H1 (cell line): ENCODE results near the gene DOLK. TPM values are rescaled to one million over a fixed set of nuclear protein-coding genes. Genes with fewer than 3 reads are reported as not detected.

Experiments used
- CTCF ChIA-PET: fragments of 300-600 bp; sonication (Branson Sonifier 250); formaldehyde crosslinking; loops from one replicate; lab custom pipeline; 2021; ENCODE audit not compliant: partially characterized antibody; lab: Charles Lee
- POLR2A ChIA-PET: fragments of 300-600 bp; sonication (Branson Sonifier 250); formaldehyde crosslinking; loops from one replicate; lab custom pipeline; 2021; ENCODE audit warnings: inconsistent platforms; ENCODE audit not compliant: partially characterized antibody; lab: Charles Lee
- DNase-seq, 2 experiments: peaks; one replicate each; pipeline versions ENCODE4 v3.0.0 to v3.0.0-alpha.2; 2010 to 2022; ENCODE audit warnings: low spot score in 2 of 2, low read depth in 1 of 2, mixed read lengths in 1 of 2
- FAIRE-seq: peaks from 2 replicates; lab custom pipeline; 2011; peaks lifted over from hg19 to GRCh38; lab: Jason Lieb, UNC
- H2AFZ ChIP-seq: 2 replicates; pipeline ENCODE4 v1.8.1; 2012; ENCODE audit warnings: low read length, inconsistent platforms
- H2AK5ac ChIP-seq: 2 replicates; pipeline ENCODE4 v1.6.1; 2013; ENCODE audit warnings: low read depth, low read length
- H2BK120ac ChIP-seq: replicated peaks from 2 replicates; pipeline ENCODE3; 2013; ENCODE audit warnings: low read depth, low read length, inconsistent platforms
- H2BK12ac ChIP-seq: 2 replicates; pipeline ENCODE4 v1.6.1; 2013; ENCODE audit warnings: low read depth, low read length
- H2BK15ac ChIP-seq: 2 replicates; pipeline ENCODE4 v1.6.1; 2013; ENCODE audit warnings: low read length
- H2BK20ac ChIP-seq: 2 replicates; pipeline ENCODE4 v1.6.1; 2013; ENCODE audit warnings: low read length
- H2BK5ac ChIP-seq: 2 replicates; pipeline ENCODE4 v1.6.1; 2013; ENCODE audit warnings: low read depth, low read length
- H3K14ac ChIP-seq: 2 replicates; pipeline ENCODE4 v1.6.1; 2013; ENCODE audit warnings: inconsistent platforms; ENCODE audit not compliant: insufficient read length
- H3K18ac ChIP-seq: 2 replicates; pipeline ENCODE4 v1.6.1; 2013; ENCODE audit warnings: low read length; ENCODE audit errors: extremely low read depth
- H3K23ac ChIP-seq: 2 replicates; pipeline ENCODE4 v1.6.1; 2013; ENCODE audit warnings: inconsistent platforms; ENCODE audit not compliant: insufficient read length
- H3K23me2 ChIP-seq: 2 replicates; pipeline ENCODE4 v1.6.1; 2013; ENCODE audit warnings: low read depth, low read length
- H3K27ac ChIP-seq: 2 replicates; pipeline ENCODE4 v1.6.1; 2011; ENCODE audit warnings: low read depth, low read length, inconsistent platforms
- H3K27me3 ChIP-seq, 4 experiments: replicated peaks in 1 of 4; 1 replicate in 1 of 4; 2 replicates in 3 of 4; pipeline versions ENCODE4 v1.6.1 to v1.8.1; 2011 to 2013; ENCODE audit warnings: low read length in 3 of 4, mild to moderate bottlenecking in 3 of 4, inconsistent platforms in 2 of 4, mixed read lengths in 2 of 4, moderate library complexity in 1 of 4; ENCODE audit not compliant: control insufficient read depth in 3 of 4, insufficient read depth in 3 of 4; ENCODE audit errors: extremely low read depth in 1 of 4
- H3K36me3 ChIP-seq, 4 experiments: 2 replicates each; pipeline versions ENCODE4 v1.6.1 to v1.8.1; 2011 to 2013; ENCODE audit warnings: mild to moderate bottlenecking in 4 of 4, low read length in 3 of 4, moderate library complexity in 2 of 4, control low read depth in 1 of 4, inconsistent platforms in 1 of 4; ENCODE audit not compliant: insufficient read depth in 4 of 4, control insufficient read depth in 2 of 4
- H3K4ac ChIP-seq: replicated peaks from 2 replicates; pipeline ENCODE3; 2013; ENCODE audit warnings: low read length, low read depth, mixed read lengths, inconsistent platforms; ENCODE audit not compliant: insufficient read length
- H3K4me1 ChIP-seq, 4 experiments: replicated peaks in 1 of 4; 1 replicate in 1 of 4; 2 replicates in 3 of 4; pipeline versions ENCODE4 v1.6.1 to v1.8.1; 2011 to 2013; ENCODE audit warnings: low read length in 3 of 4, inconsistent platforms in 2 of 4, mixed read lengths in 1 of 4; ENCODE audit not compliant: insufficient read depth in 4 of 4, control insufficient read depth in 3 of 4
- H3K4me2 ChIP-seq, 2 experiments: 2 replicates each; pipeline versions ENCODE4 v1.6.1 to v1.8.1; 2011 to 2013; ENCODE audit warnings: low read depth in 2 of 2, low read length in 2 of 2, control low read depth in 1 of 2, inconsistent platforms in 1 of 2, mild to moderate bottlenecking in 1 of 2; ENCODE audit not compliant: insufficient read depth in 1 of 2
- H3K4me3 ChIP-seq, 4 experiments: fragments of 200-600, 300-600 bp in 1 of 4; sonication (generic), shearing (Covaris generic), sonication (Bioruptor Twin) in 1 of 4; 2 replicates each; pipeline versions ENCODE4 v1.5.1 to v1.8.1; 2011 to 2016; ENCODE audit warnings: low read length in 4 of 4, low read depth in 3 of 4, control low read depth in 2 of 4, inconsistent platforms in 2 of 4, mild to moderate bottlenecking in 2 of 4, mixed read lengths in 1 of 4, moderate library complexity in 1 of 4; ENCODE audit not compliant: insufficient read depth in 2 of 4; ENCODE audit errors: extremely low read depth in 1 of 4
- H3K56ac ChIP-seq: replicated peaks from 2 replicates; pipeline ENCODE3; 2013; ENCODE audit warnings: low read depth, mild to moderate bottlenecking, mixed read lengths, low read length, inconsistent platforms; ENCODE audit not compliant: insufficient read length
- H3K79me1 ChIP-seq: 2 replicates; pipeline ENCODE4 v1.6.1; 2013; ENCODE audit warnings: low read depth, low read length, control low read depth
- H3K79me2 ChIP-seq, 2 experiments: 2 replicates each; pipeline versions ENCODE4 v1.6.1 to v1.8.1; 2012 to 2013; ENCODE audit warnings: low read length in 2 of 2, mild to moderate bottlenecking in 2 of 2, inconsistent platforms in 1 of 2; ENCODE audit not compliant: insufficient read depth in 2 of 2, control insufficient read depth in 1 of 2
- H3K9ac ChIP-seq, 4 experiments: replicated peaks in 1 of 4; 1 replicate in 1 of 4; 2 replicates in 3 of 4; pipeline versions ENCODE4 v1.6.1 to v1.8.1; 2011 to 2013; ENCODE audit warnings: low read depth in 3 of 4, low read length in 3 of 4, control low read depth in 2 of 4, mild to moderate bottlenecking in 2 of 4, moderate library complexity in 2 of 4, inconsistent platforms in 1 of 4; ENCODE audit errors: extremely low read depth in 1 of 4
- H3K9me3 ChIP-seq, 2 experiments: 2 replicates each; pipeline versions ENCODE4 v1.6.1 to v1.8.1; 2012 to 2013; ENCODE audit warnings: mild to moderate bottlenecking in 2 of 2, moderate library complexity in 2 of 2, control low read depth in 1 of 2, inconsistent platforms in 1 of 2, low read depth in 1 of 2, low read length in 1 of 2, mixed read lengths in 1 of 2; ENCODE audit not compliant: insufficient read depth in 2 of 2
- H4K20me1 ChIP-seq, 2 experiments: replicated peaks in 1 of 2; 2 replicates each; pipeline versions ENCODE3 to v1.8.1; 2011 to 2013; ENCODE audit warnings: inconsistent platforms in 2 of 2, low read length in 2 of 2, mild to moderate bottlenecking in 1 of 2; ENCODE audit not compliant: insufficient read depth in 2 of 2, control insufficient read depth in 1 of 2
- H4K5ac ChIP-seq: 2 replicates; pipeline ENCODE4 v1.6.1; 2013; ENCODE audit warnings: low read length, low read depth, mixed read lengths, inconsistent platforms; ENCODE audit not compliant: insufficient read length
- H4K8ac ChIP-seq: 2 replicates; pipeline ENCODE4 v1.8.0; 2013; ENCODE audit warnings: mild to moderate bottlenecking, moderate library complexity, low read length, inconsistent platforms; ENCODE audit not compliant: insufficient read depth; ENCODE audit errors: extremely low read depth
- H4K91ac ChIP-seq: replicated peaks from 2 replicates; pipeline ENCODE3; 2013; ENCODE audit warnings: low read length, mixed read lengths, inconsistent platforms; ENCODE audit not compliant: insufficient read length
- BCL11A ChIP-seq, 2 experiments: IDR thresholded peaks; one replicate each; pipeline ENCODE4 v1.6.1; 2011; ENCODE audit warnings: low read depth in 2 of 2, low read length in 2 of 2, mild to moderate bottlenecking in 2 of 2
- BRCA1 ChIP-seq: IDR thresholded peaks from 2 replicates; pipeline ENCODE4 v1.6.1; 2012; ENCODE audit warnings: low read depth, low read length, improper control_type of control experiment
- CEBPB ChIP-seq: IDR thresholded peaks from 2 replicates; pipeline ENCODE4 v1.6.1; 2012; ENCODE audit warnings: low read depth, low read length
- HDAC6 ChIP-seq: IDR thresholded peaks from one replicate; pipeline ENCODE4 v1.7.1; 2012; ENCODE audit warnings: low read depth, mild to moderate bottlenecking, inconsistent platforms, low read length, moderate library complexity
- KDM4A ChIP-seq: IDR thresholded peaks from one replicate; pipeline ENCODE4 v1.7.1; 2012; ENCODE audit warnings: low read depth, mild to moderate bottlenecking, moderate library complexity, low read length, inconsistent platforms; ENCODE audit not compliant: severe bottlenecking
- MAFK ChIP-seq: IDR thresholded peaks from 2 replicates; pipeline ENCODE4 v1.6.1; 2012; ENCODE audit warnings: low read depth, mild to moderate bottlenecking, improper control_type of control experiment, low read length
- RXRA ChIP-seq: IDR thresholded peaks from 2 replicates; pipeline ENCODE4 v1.6.1; 2011; ENCODE audit warnings: low read depth, mild to moderate bottlenecking, low read length, moderate library complexity; ENCODE audit not compliant: insufficient read depth
- WGBS, 2 experiments: shearing (Covaris generic) in 1 of 2; methylation state at CpG; one replicate each; pipeline versions ENCODE4 v1.1.6 to v1.1.7; 2013 to 2015; ENCODE audit warnings: low lambda C conversion rate in 2 of 2, mixed read lengths in 2 of 2, inconsistent platforms in 1 of 2, low coverage in 1 of 2, missing lambda C conversion rate in 1 of 2; ENCODE audit not compliant: insufficient replicate concordance in 2 of 2, insufficient coverage in 1 of 2, insufficient read length in 1 of 2; ENCODE audit errors: extremely low coverage in 1 of 2, missing lambda C conversion rate in 1 of 2; 5-methylcytosine and 5-hydroxymethylcytosine counted together
- polyA plus RNA-seq, 7 experiments: library from polyadenylated mRNA; depleted of rRNA in 3 of 7; stranded (reverse) in 5 of 7; unstranded in 2 of 7; fragments of >200 nt in 5 of 7; fragments of 200-250 nt in 2 of 7; gene quantifications; 1 replicate in 5 of 7; 2 replicates in 1 of 7; 4 replicates in 1 of 7; pipeline versions ENCODE4 v1.2.1 to v1.2.3, GENCODE V29; 2011 to 2013; ENCODE audit warnings: missing spikeins in 2 of 7, mixed read lengths in 2 of 7
- total RNA-seq: library from RNA; stranded (reverse); fragmentation: NEBNext Ultra II Directional; extraction: Animal tissue kit (Norgen Biotek cat#: 25700); gene quantifications from 2 replicates; pipeline ENCODE4 v1.2.1, GENCODE V29; 2021

Gene DOLK
- total and polyA plus RNA-seq, 2 of the 8 experiments (the other 6 are each of a cell fraction or from before 2014, with no cell fraction given): 17.2 to 44.3 TPM

- no peak overlapping the region for H3K27ac ChIP-seq
- no peaks in the 10 kb centered on the region for H4K20me1 ChIP-seq
- DNase-seq: no peak
- H2BK120ac ChIP-seq: no peak overlapping the region
- H2BK5ac ChIP-seq: no peak overlapping the region
- H3K18ac ChIP-seq: no peak overlapping the region
- POLR2A ChIA-PET: interaction anchor here (0.7 kb wide), 1 partner anchor 8 kb away, joined by 6 read pairs; no protein-coding TSS in a partner anchor
- H2BK20ac ChIP-seq: no peak overlapping the region
- no peaks in the 10 kb centered on the region for H3K4me1 ChIP-seq
- no peaks in the 10 kb centered on the region for H3K79me1 ChIP-seq
- H3K4me2 ChIP-seq: no peak overlapping the region
- H3K9ac ChIP-seq: no peak overlapping the region
- 95% methylated on average over 5 of the region's 5 CpGs; no CpG with 5 or more reads in 1 of the 2 experiments for WGBS, 2 experiments
- H3K14ac ChIP-seq: no peak overlapping the region
- no peak for FAIRE-seq
- TF ChIP-seq CEBPB (no peak), RXRA (no peak), BRCA1 (no peak), MAFK (no peak), HDAC6 (no peak), KDM4A (no peak), BCL11A (IDR thresholded peaks at IDR 0.05; ENCODE audit: low read depth in 2 of 2, low read length in 2 of 2) (no peak)
- TF ChIP-seq, all 59 proteins: peak for 0
- H3K9me3 ChIP-seq: no peaks in the 10 kb centered on the region
- H2BK12ac ChIP-seq: no peak overlapping the region
- H4K5ac ChIP-seq: no peak overlapping the region
- CTCF ChIA-PET: interaction anchor here (0.9 to 1.2 kb wide), 2 partner anchors 27 to 59 kb away, joined by 3 to 4 read pairs; partner anchors contain the start of gene SH3GLB2
- H3K4ac ChIP-seq: no peak overlapping the region
- no peak overlapping the region for H2AFZ ChIP-seq
- H2BK15ac ChIP-seq: no peak overlapping the region
- no peak overlapping the region for H4K8ac ChIP-seq
- no peak overlapping the region for H3K56ac ChIP-seq
- H4K91ac ChIP-seq: no peak overlapping the region
- H3K4me3 ChIP-seq: no peak overlapping the region
- no peak overlapping the region for H3K23ac ChIP-seq
- H3K27me3 ChIP-seq: no peaks in the 10 kb centered on the region
- H2AK5ac ChIP-seq: no peak overlapping the region
- peaks cover 8 to 56% (median 40%) of the 10 kb centered on the region in 4 experiments for H3K36me3 ChIP-seq
- no peaks in the 10 kb centered on the region for H3K79me2 ChIP-seq
- H3K23me2 ChIP-seq: no peaks in the 10 kb centered on the region; the same call in 1 of the 2 replicates
Observed at GRCh38 chr9:128969491-128969890, 22.1 kb upstream of the DOLK start.
